Measurements from ENCODE around the gene TCERG1L.

Gene TCERG1L

GRCh38 chr10:131269776-131270460 lies 41.6 kb downstream of the TCERG1L start:
- DNase-seq = peak in 1 of 2 experiments; percentile 64

DNA sequence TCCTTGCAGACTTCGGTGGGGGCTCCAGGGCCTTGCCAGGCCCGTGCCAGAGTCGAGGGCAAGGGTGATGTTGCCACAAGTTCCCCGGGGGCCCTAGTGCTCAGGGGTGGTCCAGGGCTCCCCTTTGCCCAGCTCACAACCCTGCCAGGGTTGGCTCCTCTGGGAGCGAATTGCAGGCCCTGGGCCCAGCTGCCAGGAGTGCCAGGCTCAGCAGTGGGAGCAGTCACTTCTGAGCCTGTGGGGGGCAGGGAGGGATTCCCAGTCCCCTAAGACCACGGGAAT lies 43.8 kb downstream of the TCERG1L start:
- DNase-seq = no peak

GRCh38 chr10:131266936-131267813 lies 44.3 kb downstream of the TCERG1L start:
- no peak for DNase-seq

- DNase-seq = no peak
Observed at GRCh38 chr10:131264110-131264788, 47.3 kb downstream of the TCERG1L start.

DNA sequence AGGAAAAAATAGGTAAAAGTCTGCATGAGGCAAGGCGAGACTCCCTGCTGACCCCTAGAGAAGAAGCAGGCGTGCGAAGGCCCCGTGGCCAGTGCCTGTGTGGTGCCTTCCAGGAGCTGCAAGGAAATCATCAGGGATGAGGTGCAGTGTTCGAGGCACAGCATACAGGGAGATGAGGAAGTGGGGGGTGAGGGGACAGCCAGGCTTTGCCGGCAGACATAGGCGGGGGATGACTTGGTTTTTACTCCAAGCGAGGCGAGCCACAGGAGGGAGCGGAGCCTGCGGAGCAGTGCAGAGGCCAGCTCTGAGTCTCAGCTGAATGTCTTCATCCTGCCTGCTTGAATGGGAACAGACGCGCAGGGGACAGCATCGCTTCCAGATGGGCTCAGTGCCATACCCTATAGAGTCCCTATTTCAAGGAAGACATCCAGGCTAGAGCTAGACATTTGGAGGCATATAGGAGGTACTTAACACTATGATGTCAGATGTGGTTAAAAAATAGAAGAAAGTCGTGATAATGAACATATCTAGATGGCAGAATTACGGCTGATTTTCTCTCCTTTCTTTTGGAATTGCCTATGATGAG lies 49.5 kb downstream of the TCERG1L start:
- DNase-seq = no peak

DNA sequence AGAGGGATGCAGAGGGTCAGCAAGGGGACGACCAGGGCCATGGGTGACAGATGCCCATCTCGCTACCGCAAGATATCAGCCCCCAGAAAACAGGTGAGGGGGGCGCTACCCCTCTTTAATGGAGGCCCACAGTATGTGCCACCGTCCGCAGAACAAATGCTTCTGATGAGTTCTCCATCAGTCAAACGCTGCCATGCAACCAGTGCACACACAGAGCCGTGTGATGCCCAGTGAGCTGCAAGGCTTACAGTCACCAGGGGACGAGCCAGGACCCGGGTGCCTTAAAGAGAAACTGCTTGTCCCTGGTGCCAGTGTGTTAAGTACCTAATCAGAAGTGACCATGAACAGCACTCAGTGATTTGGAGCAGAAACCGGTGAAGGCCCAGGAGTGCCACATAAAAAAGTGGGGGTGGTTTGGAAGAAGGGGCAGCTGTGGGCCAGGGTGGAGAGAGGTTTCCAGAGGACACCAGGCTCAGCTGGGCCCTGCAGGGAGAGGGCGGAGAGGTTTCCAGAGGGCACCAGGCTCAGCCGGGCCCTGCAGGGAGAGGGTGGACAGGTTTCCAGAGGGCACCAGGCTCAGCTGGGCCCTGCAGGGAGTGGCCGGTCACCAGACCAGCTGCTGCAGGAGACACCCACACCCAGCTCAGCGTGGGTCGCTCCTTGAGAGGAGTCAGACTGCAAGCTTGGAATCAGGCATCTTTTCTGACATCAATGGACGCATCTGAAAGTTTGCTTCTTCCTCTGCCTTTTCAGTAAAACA lies 50.9 kb downstream of the TCERG1L start:
- no peak for DNase-seq

DNA sequence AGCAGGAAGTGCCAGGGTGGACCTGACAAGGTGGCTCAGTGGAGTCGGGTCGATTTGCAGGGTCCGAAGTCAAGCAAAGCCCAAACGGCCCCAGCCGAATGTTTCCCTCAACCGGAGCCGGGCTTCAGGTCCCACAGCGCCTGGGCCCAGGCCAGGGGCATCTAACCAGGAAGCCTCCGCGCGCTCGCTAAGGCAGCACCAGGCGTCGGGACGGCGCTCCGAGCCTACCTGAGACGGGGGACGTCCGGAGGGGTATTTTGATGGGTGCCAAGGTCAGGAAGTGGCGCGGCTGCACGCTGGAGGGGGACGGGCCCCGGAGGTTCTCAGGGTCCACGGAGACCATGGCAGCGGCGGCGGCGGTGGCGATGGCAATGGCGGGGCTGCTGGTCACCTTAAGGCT lies 51.5 kb downstream of the TCERG1L start:
- DNase-seq = no peak

- DNase-seq = no peak
Observed at GRCh38 chr10:131259535-131259934, 52.0 kb downstream of the TCERG1L start.

DNA sequence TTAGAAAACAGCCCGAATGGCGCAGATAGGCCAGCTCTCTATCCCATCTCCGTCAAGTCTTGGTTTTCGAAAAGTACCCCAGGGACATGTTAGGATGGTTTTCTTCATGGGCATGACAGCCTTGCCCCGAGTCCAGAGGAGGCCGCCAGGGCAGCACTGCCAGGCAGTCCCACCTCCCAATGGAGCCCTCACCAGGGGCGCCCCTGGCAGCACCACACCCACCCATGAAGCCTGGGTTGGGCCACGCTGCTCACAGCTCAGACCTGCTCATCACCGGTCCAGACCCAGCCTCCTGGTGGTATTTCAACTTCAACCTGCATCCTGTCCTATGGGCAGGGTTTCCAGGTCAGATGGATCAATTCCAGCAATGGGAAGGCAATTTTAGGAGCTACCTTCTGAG lies 53.3 kb downstream of the TCERG1L start:
- DNase-seq = no peak

GRCh38 chr10:131257027-131257426 lies 54.5 kb downstream of the TCERG1L start:
- DNase-seq = no peak

DNA sequence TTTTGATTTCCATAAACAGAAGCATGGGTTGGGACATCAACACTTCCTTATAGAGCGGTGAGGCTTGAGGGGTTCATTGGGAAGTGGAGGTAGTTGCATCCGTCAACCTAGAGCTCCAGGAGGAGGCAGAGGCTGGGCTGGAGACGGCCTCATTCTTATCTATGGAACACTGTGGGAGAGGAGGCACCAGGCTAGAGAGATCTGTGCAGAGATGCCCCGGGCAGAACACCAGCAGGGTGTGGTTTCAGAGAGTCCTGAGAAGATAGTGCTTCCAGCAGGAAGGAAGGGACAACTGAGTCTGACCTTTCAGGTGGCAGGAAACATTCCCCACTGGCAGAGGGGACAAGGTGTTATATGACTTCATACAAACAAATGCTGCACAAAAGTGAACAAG lies 56.7 kb downstream of the TCERG1L start:
- no peak for DNase-seq

DNA sequence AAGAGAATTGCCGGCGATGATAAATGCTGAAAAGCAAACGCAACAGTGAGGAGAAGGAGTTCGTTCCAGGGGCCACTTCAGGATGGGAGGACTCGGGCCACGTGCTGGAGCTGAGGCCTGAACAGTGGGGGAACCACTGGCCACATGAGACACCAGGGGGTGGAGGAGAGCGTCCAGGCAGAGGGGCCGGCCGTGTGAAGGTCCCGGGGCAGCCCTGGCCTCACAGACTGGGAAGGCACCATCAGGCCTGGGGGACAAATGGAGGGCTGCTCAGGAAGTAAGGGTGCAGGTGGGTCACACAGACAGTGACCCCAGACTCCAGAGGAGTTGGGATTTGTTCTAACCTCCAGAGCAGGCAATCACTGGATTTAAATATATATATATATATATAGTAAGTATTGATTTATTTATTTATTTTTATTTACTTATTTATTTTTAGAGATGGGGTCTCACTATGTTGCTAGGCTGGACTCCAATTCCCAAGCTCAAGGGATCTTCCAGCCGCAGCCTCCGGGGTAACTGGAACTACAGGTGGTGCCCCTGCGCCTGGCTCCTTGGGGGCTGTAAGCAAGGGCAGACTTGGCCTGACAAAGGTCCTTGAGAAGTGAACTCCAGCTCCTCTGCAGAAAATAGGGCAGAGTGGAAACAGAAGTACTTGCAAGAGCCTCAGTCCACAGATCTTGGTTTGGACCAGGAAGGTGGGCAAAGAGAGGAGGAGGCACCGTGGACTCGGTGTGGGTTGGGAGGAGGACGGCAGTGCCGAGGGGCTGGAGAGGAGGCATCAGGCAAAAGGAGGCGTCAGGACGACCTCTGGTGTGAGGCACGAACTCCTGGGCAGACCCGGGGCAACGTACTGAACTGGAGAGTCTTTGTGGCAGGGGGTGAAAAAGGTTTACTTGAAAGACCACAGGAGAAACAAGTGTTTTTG lies 57.3 kb downstream of the TCERG1L start:
- no peak for DNase-seq

- no peak for DNase-seq
Observed at GRCh38 chr10:131252567-131253276, 58.8 kb downstream of the TCERG1L start.

GRCh38 chr10:131251146-131251541 lies 60.4 kb downstream of the TCERG1L start:
- no peak for DNase-seq

DNA sequence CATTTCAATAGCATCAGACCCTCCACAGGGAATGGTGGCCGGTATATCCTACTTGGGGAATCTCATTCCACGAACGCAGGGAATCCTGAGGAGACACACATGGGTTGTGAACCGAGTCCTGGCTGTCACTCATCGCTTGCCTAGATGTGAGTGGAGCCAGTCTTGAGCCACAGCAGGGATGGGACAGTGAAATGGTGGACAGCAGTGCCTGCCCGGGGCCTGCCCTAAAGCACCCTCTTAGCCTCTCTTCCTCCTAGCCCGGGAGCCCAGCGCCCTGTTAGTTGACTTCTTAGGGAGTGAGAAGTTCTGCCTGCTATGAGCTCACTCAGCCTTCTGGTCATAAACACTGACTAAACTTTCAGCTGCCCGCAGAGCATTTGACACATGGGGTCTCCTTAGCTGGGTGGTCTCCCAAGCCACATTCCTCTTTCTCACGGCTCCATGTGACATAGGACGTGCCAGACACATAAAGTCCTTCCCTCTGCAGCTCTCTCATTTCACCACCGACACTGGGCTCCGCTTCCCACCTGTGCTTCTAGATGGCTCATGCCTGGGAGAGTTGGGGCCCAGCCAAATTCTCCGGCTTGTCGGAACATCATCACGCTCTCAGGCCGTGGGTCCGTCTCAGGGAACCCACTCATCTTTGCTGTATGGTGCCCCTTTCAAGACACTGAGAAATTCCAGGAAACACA lies 60.9 kb downstream of the TCERG1L start:
- no peak for DNase-seq

DNA sequence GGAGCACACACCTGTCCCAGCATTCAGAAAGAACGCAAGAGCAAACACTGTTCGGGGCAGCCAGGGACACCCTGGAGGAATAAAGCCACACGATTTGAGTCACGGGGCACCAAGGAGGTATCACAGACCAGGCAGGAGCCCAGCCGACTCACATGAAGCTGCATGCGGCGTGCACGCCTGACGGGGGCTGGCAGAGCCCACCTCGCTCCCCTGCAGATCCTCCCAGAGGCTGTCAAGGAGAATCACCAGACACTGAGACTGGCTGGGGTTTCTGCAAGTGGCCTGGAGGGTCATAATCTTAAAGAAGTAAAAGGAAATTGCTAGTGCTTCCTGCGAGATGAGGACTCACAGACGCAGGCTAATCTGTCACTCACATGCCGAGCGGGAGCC lies 61.6 kb downstream of the TCERG1L start:
- DNase-seq = peak in 1 of 2 experiments; percentile 46

GRCh38 chr10:131249238-131249954 lies 62.1 kb downstream of the TCERG1L start:
- peak; percentile 46 to 64 for DNase-seq

DNA sequence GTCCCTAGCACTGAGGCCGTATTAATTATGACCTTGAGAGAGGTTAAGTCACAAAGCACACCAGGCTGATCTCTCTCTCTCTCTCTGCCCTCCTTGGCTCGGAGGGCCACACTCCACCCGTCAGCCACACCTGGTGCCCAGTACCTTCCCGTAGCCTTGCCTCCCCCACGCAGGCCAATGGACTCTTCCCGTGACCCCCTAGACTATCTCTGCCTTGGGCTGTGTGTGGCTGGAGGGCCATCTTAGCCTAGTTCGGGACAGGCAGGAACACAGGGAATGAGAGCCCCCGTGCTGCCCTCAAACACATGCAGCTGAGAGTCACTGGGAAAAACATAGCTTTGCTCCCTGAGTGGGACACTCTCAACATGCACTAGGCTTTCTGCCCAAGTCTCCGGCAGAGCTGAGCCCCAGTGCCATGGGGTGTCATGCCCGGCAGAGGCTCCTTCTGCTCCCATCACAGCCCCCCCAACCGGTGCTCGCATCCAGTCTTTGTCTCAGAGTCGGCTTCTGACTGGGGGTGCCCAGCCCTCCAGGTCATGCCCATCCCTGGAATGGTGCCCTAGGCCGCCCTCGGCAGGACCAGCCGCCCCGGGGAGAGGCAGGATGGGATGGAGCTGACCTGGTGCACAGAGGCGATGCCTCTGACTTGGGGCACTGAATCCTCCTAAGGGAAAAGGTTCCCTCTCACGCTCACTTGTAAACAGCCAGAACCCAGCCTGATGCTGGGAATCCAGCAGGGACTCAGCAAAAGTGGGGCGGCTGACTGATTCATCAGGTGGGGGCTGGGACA lies 63.0 kb downstream of the TCERG1L start:
- peak in 1 of 2 experiments; percentile 11 for DNase-seq

GRCh38 chr10:131247873-131248272 lies 63.6 kb downstream of the TCERG1L start:
- no peak for DNase-seq

Measured in NCI-H2081 (cell line).